SK-MEL-5 (cell line): ENCODE data around the gene ASB4. TPM values are rescaled to one million over a fixed set of nuclear protein-coding genes. Genes with fewer than 3 reads are reported as not detected.
"Not testable (repeated sequence)": the region's sequence is repeated elsewhere in the genome, so short reads cannot be mapped to it uniquely, and the experiment has no call there.

Source experiments
- DNase-seq: peaks from one replicate; pipeline ENCODE4 v3.0.0-alpha.2; 2016; ENCODE audit warnings: low read depth, low spot score
- in situ Hi-C: cut with HindIII; loops from 2 replicates; pipeline ENCODE4 v1.10.0; 2016; ENCODE audit warnings: low sequenced_read_pairs, high pct_unique_total_duplicates, low pct_unique_long_range_greater_than_20kb
- total RNA-seq: library from RNA; depleted of rRNA; stranded (reverse); fragments of >200 nt; shearing (Covaris generic); gene quantifications from 2 replicates; pipeline ENCODE4 v1.2.3, GENCODE V29; 2014

Gene ASB4
- total RNA-seq, 1 experiment from 2014 or later = 173 TPM

DNA sequence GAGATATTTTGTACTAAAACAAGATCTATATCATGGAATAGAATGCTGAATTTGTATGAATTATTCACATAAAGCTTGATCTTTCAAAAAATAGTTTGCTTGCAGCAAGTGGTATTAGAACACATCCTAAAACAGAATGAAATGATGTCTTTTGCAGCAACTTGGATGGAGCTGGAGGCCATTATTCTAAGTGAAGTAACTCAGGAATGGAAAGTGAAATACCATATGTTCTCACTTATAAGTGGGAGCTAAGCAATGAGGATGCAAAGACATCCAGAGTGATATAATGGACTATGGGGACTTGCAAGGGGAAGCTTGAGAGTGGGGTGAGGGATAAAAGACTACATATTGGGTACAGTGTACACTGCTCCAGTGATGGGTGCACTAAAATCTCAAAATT lies 53.7 kb downstream of the ASB4 start:
- no peak for DNase-seq
- in situ Hi-C loops = no loop called here

DNA sequence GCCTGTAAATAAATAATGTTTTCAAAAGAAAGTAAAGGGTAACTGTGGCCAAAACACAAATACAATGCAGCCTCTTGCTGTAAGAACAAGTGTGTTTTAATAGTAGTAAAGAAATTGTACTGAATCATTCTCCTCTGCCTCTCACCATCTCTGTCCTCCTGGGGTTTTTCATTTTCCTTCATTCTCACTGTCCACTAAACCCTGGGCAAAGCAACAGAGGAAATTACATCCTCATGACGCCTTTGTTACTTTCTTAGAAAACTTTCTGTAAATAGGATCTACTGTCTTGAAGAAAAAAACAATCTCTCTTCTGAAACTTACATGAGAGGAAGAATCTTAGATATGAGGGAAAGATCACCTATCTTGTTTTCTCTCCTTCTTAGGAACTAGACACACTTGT lies 54.6 kb downstream of the ASB4 start:
- in situ Hi-C loops = no loop called here
- peak; percentile 86 for DNase-seq

DNA sequence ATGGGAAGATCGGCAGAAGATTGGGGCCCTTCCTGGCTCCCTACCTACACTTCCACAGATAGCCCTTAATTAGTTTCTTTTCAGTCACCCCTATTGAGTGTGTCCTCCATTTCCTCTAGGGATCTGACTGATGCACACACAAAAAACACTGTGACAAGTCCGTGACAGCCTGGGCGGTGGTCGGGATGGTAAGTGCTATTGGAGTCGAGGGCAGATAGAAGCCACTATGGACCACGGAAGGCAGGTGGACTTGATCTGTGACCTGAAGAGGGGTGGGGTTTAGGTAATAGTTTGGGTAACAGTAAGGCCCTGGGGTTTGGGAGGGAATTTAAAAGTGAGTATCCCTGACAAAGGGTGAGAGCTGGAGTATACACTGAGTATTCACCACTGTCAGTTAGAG lies 57.6 kb downstream of the ASB4 start:
- DNase-seq = no peak
- in situ Hi-C loops = no loop called here

DNA sequence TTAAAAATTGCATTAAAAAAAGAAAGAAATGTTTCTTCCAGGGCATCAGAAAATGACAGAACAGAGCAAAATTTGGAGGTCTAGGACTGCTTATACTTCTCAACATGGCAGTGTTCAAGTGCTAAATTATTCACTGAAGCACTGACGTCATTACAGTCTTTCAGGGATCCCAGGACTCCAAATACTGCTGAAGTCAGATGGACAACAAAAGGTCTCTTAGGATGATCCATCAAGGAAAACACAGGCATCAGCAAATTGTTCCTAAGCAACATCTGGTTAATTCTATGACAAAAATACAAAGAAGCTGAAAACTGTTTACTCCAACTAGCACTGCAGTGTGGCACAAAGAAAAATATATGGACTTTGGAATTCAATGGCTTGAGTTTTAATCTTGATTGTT lies 58.4 kb downstream of the ASB4 start:
- peak; percentile 88 for DNase-seq
- in situ Hi-C loops = no loop called here

DNA sequence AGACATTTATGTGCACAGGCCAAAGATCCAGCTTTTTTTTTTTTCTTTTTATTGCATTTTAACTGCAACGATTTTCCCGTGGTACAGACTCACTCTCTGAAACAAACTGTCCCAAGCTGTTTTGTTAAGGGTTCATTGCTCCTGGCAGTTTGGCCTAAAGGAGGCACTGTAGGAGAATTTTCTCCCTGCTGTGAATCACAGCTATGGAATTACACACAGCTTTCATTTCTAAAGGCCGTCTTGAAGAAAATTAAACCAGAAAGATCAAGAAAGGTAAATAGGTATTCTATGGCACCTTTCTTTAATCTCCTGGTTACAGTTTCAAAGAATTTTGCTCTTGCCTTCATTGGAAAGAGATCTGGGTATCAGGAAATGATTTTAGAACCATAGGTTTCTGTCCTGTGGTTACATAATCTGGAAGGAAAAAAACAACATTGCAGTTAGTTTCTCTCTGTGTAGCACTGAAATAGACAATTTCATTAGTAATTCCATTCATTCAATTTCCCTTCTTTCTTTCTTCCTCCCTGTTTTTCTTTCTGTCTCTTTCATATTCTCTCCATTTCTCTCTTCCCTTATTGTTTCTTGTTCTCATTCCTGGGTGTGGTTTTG lies 59.4 kb downstream of the ASB4 start:
- in situ Hi-C loops = no loop called here
- DNase-seq = peak; percentile 92

DNA sequence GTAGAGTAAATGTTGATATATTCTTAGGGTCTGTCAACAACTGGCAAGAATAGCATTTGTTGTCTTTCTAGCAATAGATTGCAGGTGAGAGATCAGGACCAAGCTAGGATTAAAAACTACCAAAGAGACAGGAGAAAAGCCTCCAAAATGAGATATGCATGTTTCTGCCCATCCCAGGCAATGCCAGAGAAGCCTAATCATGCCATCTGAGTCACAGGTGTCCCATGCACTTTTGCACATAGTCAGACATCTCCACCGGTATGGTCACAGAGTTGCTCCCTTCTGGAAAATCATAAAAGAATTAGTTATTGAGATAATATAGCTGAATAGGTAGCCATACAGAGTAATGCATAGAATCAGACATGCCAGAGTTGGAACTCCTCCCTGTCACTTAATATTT lies 59.9 kb downstream of the ASB4 start:
- in situ Hi-C loops = no loop called here

DNA sequence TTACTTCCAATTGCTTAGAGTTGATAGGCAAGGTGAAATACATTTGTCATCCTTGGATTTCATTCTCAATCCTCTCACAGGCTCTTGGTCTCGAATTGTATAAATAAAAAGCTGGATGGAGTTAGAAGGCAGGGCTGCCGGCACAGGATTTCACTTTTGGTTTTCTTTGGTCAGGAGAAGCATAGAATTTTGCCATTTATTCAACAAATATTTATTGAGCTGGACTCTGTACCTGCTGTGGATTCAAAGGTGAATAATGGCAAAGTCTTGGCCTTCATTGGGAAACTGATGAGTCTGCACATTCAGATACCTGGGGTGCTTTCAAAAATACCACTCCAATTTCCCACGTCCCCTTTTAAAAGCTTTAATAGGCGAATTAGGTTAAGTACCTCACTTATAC lies 60.9 kb downstream of the ASB4 start:
- in situ Hi-C loops = no loop called here
- DNase-seq = no peak

More for the DNA sequence above, 59.9 kb downstream of the ASB4 start:
- DNase-seq = no peak

DNA sequence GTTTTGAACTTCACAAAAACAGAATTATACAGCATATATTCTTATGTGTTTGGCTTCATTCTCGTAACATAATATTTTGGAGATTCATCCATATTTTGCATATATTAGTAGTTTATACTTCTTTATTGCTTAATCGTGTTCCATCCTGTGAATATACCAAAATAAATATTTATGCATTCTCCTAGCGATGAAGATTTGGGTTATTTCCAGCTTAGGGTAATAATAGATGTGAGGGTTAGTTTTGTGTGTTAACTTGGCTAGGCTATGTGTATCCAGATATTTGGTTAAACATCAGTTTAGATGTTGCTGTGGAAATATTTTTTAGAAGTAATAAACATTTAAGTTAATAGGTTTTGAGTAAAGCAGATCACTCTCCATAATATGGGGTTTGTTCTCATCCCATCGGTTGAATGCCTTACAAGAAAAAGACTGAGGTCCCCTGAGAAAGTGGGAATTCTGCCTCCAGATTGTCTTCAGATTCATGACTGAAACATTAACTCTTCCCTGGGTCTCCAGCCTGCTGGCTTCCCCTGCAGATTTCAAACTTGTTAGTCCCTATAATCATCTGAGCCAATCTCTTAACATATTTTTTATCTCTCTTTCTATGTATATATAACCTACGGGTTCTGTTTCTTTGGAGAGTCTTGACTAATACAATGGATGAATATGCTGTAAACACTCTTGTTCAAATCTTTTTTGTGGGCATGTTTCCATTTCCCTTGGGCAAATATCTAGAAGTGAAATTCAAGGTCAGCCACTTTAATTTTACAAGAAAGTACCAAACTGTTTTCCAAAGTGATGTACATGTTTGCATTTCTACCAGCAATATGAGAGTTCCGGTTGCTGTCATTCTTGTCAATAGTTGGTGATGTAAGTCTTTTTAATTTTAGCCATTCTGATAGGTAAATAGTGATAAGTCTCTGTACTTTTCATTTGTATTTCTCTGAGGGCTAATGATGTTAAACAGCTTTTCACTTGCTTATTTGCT lies 61.9 kb downstream of the ASB4 start:
- in situ Hi-C loops = no loop called here
- DNase-seq = no peak

DNA sequence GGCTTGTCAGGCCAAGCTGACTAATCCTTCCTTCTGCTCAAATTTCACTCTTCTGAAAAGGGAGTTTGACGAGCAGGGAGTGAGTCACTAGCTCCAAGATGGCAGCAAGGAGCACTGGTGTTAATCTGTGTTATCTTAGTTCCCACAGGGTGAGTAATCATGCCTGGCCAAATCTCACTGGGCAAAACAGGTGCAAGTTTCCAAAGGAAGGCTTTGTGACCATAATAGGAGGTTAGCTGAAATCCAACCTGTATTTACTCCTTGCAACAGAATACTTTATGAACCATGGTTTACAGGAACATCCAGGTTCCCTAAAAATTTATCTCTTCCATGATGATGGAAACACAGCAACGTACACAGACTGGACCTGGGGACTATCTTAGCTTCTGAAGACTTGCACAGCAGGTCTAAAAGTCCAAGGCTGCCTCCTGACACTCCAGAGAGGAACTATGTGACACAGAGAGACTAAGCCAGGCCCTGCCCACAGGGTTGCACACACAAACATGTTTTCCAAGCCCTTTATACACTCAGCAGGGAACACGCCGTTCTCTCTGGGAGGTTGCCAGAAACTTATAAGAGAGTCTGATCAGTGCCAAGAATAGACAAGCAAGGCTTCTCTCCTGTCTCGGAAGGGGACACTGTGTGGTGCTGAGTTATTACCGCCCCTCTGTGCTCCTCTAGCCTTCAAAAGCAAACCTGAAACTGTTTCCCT lies 64.2 kb downstream of the ASB4 start:
- in situ Hi-C loops = no loop called here
- DNase-seq = peak; percentile 51

DNA sequence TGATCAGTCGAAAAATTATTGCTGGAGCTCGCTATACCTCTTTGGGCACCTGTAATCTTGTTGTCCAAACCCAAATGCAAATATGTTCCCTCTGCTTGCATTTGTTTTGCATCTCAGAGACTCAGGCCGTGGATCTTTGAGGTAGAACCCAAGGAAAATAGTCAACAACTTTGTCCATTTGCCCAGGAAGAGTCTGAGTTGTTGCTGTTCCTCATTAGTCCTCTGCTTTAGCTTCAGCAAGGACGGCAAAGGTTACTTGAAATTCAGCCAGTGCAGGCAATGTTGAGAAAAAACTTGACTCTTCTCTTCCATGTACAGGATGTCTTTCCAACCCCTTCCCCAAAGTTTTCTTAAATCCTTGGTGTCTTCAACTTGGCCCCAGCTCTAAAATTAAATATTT lies 64.8 kb downstream of the ASB4 start:
- in situ Hi-C loops = no loop called here
- DNase-seq = no peak

DNA sequence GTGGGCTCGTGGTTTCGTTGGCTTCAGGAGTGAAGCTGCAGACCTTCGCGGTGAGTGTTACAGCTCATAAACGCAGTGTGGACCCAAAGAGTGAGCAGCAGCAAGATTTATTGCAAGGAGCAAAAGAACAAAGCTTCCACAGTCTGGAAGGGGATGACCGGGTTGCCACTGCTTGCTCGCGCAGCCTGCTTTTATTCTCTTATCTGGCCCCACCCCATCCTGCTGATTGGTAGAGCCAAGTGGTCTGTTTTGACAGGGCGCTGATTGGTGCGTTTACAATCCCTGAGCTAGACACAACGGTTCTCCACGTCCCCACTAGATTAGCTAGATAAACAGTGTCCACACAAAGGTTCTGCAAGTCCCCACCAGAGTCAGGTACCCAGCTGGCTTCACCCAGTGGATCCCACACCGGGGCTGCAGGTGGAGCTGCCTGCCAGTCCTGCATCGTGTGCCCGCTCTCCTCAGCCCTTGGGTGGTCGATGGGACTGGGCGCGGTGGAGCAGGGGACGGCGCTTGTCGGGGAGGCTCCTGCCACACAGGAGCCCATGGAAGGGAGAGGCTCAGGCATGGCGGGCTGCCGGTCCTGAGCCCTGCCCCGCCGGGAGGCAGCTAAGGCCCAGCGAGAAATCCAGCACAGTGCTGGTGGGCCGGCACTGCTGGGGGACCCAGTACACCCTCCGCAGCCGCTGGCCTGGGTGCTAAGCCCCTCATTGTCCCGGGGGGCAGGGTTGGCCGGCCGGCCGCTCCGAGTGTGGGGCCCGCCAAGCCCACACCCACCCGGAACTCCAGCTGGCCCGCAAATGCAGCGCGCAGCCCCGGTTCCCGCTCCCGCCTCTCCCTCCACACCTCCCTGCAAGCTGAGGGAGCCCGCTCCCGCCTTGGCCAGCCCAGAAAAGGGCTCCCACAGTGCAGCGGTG lies 66.5 kb downstream of the ASB4 start:
- DNase-seq, in situ Hi-C loops: not testable (repeated sequence)

DNA sequence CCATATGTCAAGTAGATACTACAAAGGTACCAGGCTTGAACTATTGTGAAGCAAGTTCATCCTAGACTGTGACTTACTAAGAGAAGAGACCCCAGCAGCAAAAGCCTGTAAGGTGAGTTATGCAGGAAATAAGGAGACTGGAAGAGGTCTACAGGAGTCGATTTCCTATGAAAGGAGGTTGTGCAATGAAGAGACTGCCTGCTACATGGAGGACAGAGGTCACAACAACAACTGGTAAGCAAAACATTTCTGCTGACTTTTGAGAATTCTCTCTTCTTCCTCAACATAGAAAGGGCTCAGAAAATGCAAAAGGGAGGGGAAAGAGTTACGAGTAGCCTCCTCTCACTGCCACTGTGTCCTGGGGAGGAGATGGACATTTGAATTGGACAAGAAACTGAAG lies 68.2 kb downstream of the ASB4 start:
- in situ Hi-C loops = no loop called here
- no peak for DNase-seq

DNA sequence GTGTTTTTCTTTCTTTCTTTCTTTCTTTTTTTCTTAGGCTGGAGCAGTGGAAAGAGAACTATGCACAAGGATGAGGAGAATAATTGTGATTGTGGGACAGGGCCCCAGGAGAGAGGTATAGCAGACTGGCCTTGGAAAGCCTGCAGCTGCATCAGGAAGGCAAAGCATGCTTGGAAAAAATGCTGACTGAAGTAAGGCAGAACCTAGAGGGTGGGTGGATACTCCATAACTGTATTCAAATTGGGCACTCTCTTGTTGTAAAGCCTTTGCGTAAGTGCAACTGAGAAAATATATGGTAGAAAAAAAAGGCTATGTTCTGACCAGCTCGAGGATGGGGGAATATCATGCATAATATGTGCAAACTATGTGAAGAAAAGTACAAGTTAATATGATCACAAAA lies 71.0 kb downstream of the ASB4 start:
- in situ Hi-C loops = no loop called here
- DNase-seq = no peak

DNA sequence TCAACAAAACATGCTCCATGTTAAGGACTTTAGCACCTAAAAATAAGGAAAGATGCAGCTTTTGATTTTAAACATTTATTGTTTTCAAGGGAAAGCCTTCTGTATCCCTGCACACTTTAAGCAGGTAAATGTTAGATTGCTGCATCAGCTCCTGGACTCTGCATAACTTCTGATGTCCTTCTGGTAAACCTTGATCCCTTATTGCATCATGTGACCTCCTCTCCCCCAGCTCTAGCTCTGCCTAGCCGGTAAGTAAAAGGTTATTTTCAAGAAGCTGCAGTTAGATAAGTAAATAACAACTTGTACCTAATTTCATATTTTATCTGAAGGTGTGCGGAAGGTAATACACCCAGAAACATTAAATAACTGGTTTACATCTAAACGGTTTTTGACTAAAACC lies 73.1 kb downstream of the ASB4 start:
- no peak for DNase-seq
- in situ Hi-C loops = no loop called here

DNA sequence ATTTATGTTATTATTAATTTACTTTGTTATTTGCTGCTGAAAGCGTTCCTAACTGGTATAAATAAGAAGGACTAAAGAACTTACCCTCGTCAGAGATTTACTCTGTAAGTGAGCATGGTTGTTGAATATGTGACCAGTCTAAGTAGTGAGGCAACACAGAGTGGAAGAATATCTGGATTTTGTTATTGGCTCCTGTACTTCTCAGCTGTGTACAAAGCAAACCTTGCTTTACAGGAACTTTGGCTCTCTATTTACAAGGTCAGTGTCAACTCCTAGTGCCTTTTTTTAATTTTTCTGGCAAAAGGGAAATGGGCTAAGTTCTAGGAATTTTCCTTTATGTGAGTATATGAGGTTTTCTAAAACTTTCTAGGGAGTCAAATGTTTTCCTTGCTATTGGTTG lies 74.9 kb downstream of the ASB4 start:
- in situ Hi-C loops = no loop called here
- DNase-seq = no peak

DNA sequence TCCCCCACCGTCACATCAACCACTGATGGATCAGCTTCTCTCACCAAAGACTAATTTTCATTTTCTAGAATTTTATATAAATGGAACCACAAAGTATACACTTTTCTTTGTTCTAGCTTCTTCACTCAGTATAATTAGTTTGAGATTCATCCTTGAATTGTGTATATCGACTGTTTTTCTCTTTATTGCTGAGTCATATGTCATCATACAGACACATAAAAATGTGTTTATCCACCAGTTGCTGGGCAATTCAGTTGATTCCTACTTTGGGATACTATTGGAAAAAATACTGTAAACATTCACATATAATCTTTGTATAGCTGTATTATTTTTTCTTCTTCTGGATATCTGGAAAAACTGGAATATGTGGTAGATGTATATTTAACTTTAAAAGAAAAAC lies 84.0 kb downstream of the ASB4 start:
- no peak for DNase-seq
- in situ Hi-C loops = no loop called here

DNA sequence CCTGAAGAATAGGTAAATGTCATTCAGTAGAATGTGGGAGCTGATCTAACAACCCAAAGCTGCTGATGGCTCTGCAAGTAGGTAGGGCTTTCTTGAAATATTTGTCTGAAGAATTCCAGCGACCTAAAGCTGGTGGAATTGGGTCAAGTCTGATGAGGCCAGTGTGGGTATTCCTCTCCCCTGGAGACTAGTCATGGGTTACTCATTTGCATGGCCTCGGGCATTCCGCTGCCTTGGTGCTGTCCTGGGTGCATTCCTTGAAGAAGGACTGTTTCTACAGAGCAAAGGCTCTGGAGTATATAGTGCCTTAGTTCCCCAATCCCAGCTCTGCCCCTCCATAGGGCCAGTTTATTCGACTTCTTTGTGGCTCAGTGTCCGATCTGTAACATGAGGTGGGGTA lies 91.4 kb downstream of the ASB4 start:
- in situ Hi-C loops = no loop called here
- DNase-seq = peak; percentile 89
